Stomach (tissue), 9 donors: ENCODE measurements around the gene LGR4. TPM values are rescaled to one million over a fixed set of nuclear protein-coding genes. Genes with fewer than 3 reads are reported as not detected.
A peak's percentile ranks its signal among the peaks of the same experiment; 100 is the strongest.

ENCODE experiments used
- DNase-seq, 2 donors: peaks; one replicate each; pipeline versions ENCODE4 v3.0.0 to v3.0.0-alpha.2; 2013 to 2019
- H3K27ac ChIP-seq, 5 donors: fragments of 200-600 bp in 4 of 5; sonication (generic) in 4 of 5; one replicate each; pipeline ENCODE4 v1.5.1; 2013 to 2019; ENCODE audit warnings: mild to moderate bottlenecking in 1 of 5, moderate library complexity in 1 of 5
- H3K27me3 ChIP-seq, 3 donors: fragments of 200-600 bp; sonication (generic); one replicate each; pipeline ENCODE4 v1.5.1; 2017 to 2019; ENCODE audit warnings: mixed run types in 1 of 3
- H3K36me3 ChIP-seq, 4 donors: fragments of 200-600 bp; sonication (generic); 1 replicate in 3 of 4; 2 replicates in 1 of 4; pipeline ENCODE4 v1.5.1; 2016 to 2019
- H3K4me1 ChIP-seq, 4 donors: fragments of 200-600 bp; sonication (generic); one replicate each; pipeline ENCODE4 v1.5.1; 2016 to 2019
- H3K4me3 ChIP-seq, 4 donors: fragments of 200-600 bp; sonication (generic) in 3 of 4; one replicate each; pipeline ENCODE4 v1.5.1; 2016 to 2019; ENCODE audit warnings: mild to moderate bottlenecking in 1 of 4
- H3K9me3 ChIP-seq, 4 donors: fragments of 200-600 bp; sonication (generic); one replicate each; pipeline ENCODE4 v1.5.1; 2016 to 2019
- CTCF ChIP-seq, 7 experiments: fragments of 450-650 bp in 4 of 7; fragments of 200-600 bp in 3 of 7; sonication (generic) in 3 of 7; IDR thresholded peaks; one replicate each; pipeline ENCODE4 v1.5.1; 2016 to 2019; ENCODE audit warnings: antibody characterized with exemption in 7 of 7, control low read depth in 2 of 7, mild to moderate bottlenecking in 1 of 7
- EP300 ChIP-seq: sonication (generic); formaldehyde crosslinking; IDR thresholded peaks from one replicate; pipeline ENCODE4 v1.6.1; 2017; ENCODE audit warnings: antibody characterized with exemption
- POLR2A ChIP-seq, 4 donors: fragments of 450-650 bp; IDR thresholded peaks; one replicate each; pipeline ENCODE4 v1.6.1; 2016; ENCODE audit warnings: antibody characterized with exemption in 4 of 4, control low read depth in 2 of 4, mild to moderate bottlenecking in 1 of 4, moderate library complexity in 1 of 4
- POLR2AphosphoS5 ChIP-seq, 3 donors: sonication (generic); formaldehyde crosslinking; IDR thresholded peaks; one replicate each; pipeline ENCODE4 v1.6.1; 2016; ENCODE audit warnings: antibody characterized with exemption in 3 of 3
- WGBS, 5 donors: extraction: QIAGEN DNeasy Blood & Tissue Kit in 3 of 5; methylation state at CpG; one replicate each; pipeline versions ENCODE4 v1.1.5 to v1.1.7; 2013 to 2018; 5-methylcytosine and 5-hydroxymethylcytosine counted together
- intact Hi-C: fragments of 100-400 bp; cut with DNase I; formaldehyde crosslinking; loops from one replicate; pipeline ENCODE4 v1.15.1; 2023; ENCODE audit warnings: low total_unique reads
- polyA plus RNA-seq, 3 donors: library from polyadenylated mRNA; stranded (reverse); fragments of 200-250 nt; gene quantifications; one replicate each; pipeline ENCODE4 v1.2.3, GENCODE V29; 2013
- total RNA-seq, 5 donors: library from RNA; depleted of rRNA; stranded (reverse); fragments of >200 nt; gene quantifications; one replicate each; pipeline versions ENCODE4 v1.1.0 to v1.2.3, GENCODE V29; 2014 to 2016
- donor health status: healthy with polysubstance abuse.
- donor health status: Bipolar disorder and iron deficiency.
- donor health status: healthy.

Gene LGR4
- total and polyA plus RNA-seq, 8 donors, result 5.6 to 236 (median 31.3) TPM

DNA sequence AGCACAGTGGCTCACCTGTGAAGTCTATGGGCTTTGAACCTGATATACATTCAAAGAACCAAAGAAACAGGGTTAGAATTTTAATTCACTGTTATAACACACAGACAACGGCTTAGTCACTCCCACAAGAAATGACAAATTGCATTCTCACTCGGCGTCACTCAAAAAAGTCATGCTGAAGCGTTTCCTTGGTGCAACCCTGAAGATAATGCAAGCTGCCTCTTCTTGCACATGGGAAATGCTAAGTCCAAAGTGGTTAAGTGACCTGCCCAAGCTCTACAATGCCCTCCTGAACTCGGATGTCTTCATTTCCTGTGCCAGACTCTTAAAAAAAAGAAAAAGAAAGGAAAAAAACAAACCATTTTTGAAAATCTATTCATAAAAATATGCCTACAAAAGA, 10.0 kb downstream of the LGR4 start:
- TF ChIP-seq CTCF (IDR thresholded peaks at IDR 0.05) (no peak), POLR2AphosphoS5 (IDR thresholded peaks at IDR 0.05) (no peak), POLR2A (IDR thresholded peaks at IDR 0.05) (no peak), EP300 (no peak)
- no peaks in the 10 kb centered on the region for H3K27me3 ChIP-seq
- DNase-seq, result no peak
- H3K36me3 ChIP-seq, result no peaks in the 10 kb centered on the region
- H3K9me3 ChIP-seq, result no peaks in the 10 kb centered on the region
- H3K27ac ChIP-seq, result no peak overlapping the region
- H3K4me3 ChIP-seq, result no peak overlapping the region
- intact Hi-C loops, result no loop called here
- H3K4me1 ChIP-seq, result peaks cover 11 to 73% (median 34%) of the 10 kb centered on the region in 4 donors
- 75 to 85% (median 82%) methylated on average over 5 of the region's 5 CpGs for WGBS, 5 donors

GRCh38 chr11:27460158-27460978, 12.2 kb downstream of the LGR4 start:
- Histone ChIP-seq H3K27ac (no peak overlapping the region), H3K27me3 (no peaks in the 10 kb centered on the region), H3K4me3 (no peak overlapping the region), H3K4me1 (peaks cover 17 to 74% (median 35%) of the 10 kb centered on the region in 4 donors), H3K36me3 (no peaks in the 10 kb centered on the region), H3K9me3 (no peaks in the 10 kb centered on the region)
- intact Hi-C loops, result no loop called here
- no peak for TF ChIP-seq POLR2AphosphoS5 (IDR thresholded peaks at IDR 0.05)
- no peak for TF ChIP-seq EP300
- TF ChIP-seq POLR2A (IDR thresholded peaks at IDR 0.05), result no peak
- no peak for TF ChIP-seq CTCF (IDR thresholded peaks at IDR 0.05)
- peak in 1 of 2 donors; percentile 21 for DNase-seq
- 73 to 85% (median 76%) methylated on average over 5 of the region's 5 CpGs for WGBS, 5 donors

DNA sequence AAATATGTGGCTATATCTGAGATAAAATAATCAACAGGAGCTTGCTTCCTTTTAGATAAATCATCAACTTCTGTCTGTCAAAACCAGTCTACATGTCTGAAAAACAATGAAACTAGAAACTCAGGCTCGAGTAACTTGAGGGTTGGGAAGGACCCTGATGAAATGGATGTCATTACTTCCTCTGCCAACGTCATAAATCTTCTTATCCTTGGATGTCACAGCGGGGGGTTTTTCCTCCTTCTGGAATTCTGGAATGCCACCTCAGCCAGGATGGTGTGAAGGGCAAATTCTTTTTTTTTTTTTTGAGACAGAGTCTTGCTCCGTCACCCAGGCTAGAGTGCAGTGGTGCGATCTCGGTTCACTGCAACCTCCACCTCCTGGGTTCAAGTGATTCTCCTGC, 13.4 kb downstream of the LGR4 start:
- Histone ChIP-seq H3K4me3 (no peak overlapping the region), H3K9me3 (no peaks in the 10 kb centered on the region), H3K4me1 (peaks cover 18 to 71% (median 38%) of the 10 kb centered on the region in 4 donors), H3K36me3 (no peaks in the 10 kb centered on the region), H3K27me3 (no peaks in the 10 kb centered on the region), H3K27ac (no peak overlapping the region)
- intact Hi-C loops, result no loop called here
- no peak for DNase-seq
- WGBS, 5 donors, result 84 to 93% (median 89%) methylated on average over 6 of the region's 6 CpGs
- TF ChIP-seq POLR2A (IDR thresholded peaks at IDR 0.05) (no peak), POLR2AphosphoS5 (IDR thresholded peaks at IDR 0.05) (no peak), EP300 (no peak), CTCF (IDR thresholded peaks at IDR 0.05) (no peak)

- DNase-seq, result no peak
- 91 to 97% (median 95%) methylated on average over 2 of the region's 2 CpGs for WGBS, 5 donors
- Histone ChIP-seq H3K4me1 (peaks cover 11 to 70% (median 37%) of the 10 kb centered on the region in 4 donors), H3K9me3 (no peaks in the 10 kb centered on the region), H3K27me3 (no peaks in the 10 kb centered on the region), H3K27ac (no peak overlapping the region), H3K36me3 (no peaks in the 10 kb centered on the region), H3K4me3 (no peak overlapping the region)
- TF ChIP-seq CTCF (IDR thresholded peaks at IDR 0.05) (no peak), POLR2A (IDR thresholded peaks at IDR 0.05) (no peak), POLR2AphosphoS5 (IDR thresholded peaks at IDR 0.05) (no peak), EP300 (no peak)
- intact Hi-C loops, result no loop called here
These were observed 14.4 kb downstream of the LGR4 start for GRCh38 chr11:27458182-27458581.
